ENCODE measurements around the gene UBE2C. TPM values are rescaled to one million over a fixed set of nuclear protein-coding genes. Genes with fewer than 3 reads are reported as not detected.
"Not testable (repeated sequence)": the region's sequence is repeated elsewhere in the genome, so short reads cannot be mapped to it uniquely, and the experiment has no call there.

The UBE2C gene
- total RNA-seq (2021; ENCODE audit: unreplicated experiment) (173 TPM), Bru-seq, nascent RNA (percentile 96 among the genes with signal in this experiment), BruChase-seq, experiment 1, labeled RNA remaining after a 2-hour chase (percentile 98 among the genes with signal in this experiment), BruChase-seq, experiment 2, labeled RNA remaining after a 6-hour chase (percentile 98 among the genes with signal in this experiment)
- 116 TPM for polyA plus RNA-seq (2012; ENCODE audit: insufficient read length)
- long read RNA-seq, transcript UBE2C-205 (6 exons, 914 nt), result minor isoform, 12 of 136 reads
- long read RNA-seq, transcript UBE2C-204 (6 exons, 850 nt), result major isoform, 102 of 136 reads
- long read RNA-seq, partial matches to known transcripts, result 12 of 136 reads
- long read RNA-seq, other reads (novel, unspliced or antisense), result 7 of 136 reads

DNA sequence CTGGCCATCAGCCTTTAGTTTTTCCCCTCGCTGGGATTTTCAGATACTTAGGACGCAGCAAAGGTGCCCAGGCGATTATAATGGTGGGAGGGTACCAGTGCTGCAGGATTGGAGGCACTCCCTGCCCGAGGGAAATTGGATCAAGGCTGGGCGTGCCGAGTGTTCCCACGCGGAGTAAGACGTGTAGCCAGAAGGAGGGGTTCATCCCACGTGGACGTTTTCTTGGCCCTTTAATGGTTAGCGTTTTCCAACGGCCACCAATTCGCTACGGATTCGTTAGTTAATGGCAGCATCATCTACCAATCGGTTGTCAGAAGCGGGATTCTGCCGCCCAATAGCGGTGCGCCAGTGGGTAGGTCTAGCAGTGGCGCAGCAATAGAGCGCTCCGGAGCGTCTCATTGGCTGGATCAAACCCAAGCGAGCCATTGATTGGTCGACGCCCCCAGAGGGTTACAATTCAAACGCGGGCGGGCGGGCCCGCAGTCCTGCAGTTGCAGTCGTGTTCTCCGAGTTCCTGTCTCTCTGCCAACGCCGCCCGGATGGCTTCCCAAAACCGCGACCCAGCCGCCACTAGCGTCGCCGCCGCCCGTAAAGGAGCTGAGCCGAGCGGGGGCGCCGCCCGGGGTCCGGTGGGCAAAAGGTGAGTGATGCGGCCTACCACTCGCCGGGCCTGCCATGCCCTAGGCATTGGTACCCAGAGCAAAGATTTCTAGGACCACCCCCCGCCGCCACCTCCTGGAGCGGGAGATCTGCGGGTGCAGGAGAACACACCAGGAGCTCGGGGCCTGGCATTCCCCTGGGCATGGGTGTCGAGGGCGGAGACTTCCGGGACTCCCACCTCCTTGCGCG is at the start of gene UBE2C:
Gene UBE2C, plus strand, starts transcription at position 488 of the 849 bp plus-strand sequence. Its CDS starts 52 bp downstream, at position 540.
- peak within 1 kb of the TSS; percentile 97 for H3K27ac ChIP-seq (ENCODE audit: low read length)
- H3K27me3 ChIP-seq (ENCODE audit: control insufficient read depth, insufficient read depth, low read length), result no peaks in the 10 kb centered on the region
- POLR2A ChIA-PET, result interaction anchor here (0.6 kb wide), 1 partner anchor 372 kb away, joined by 8 read pairs; no protein-coding TSS in a partner anchor
- H3K4me1 ChIP-seq (ENCODE audit: control insufficient read depth, insufficient read depth, low read length), result peaks cover 31% of the 10 kb centered on the region
- TF ChIP-seq, protein P1, sequence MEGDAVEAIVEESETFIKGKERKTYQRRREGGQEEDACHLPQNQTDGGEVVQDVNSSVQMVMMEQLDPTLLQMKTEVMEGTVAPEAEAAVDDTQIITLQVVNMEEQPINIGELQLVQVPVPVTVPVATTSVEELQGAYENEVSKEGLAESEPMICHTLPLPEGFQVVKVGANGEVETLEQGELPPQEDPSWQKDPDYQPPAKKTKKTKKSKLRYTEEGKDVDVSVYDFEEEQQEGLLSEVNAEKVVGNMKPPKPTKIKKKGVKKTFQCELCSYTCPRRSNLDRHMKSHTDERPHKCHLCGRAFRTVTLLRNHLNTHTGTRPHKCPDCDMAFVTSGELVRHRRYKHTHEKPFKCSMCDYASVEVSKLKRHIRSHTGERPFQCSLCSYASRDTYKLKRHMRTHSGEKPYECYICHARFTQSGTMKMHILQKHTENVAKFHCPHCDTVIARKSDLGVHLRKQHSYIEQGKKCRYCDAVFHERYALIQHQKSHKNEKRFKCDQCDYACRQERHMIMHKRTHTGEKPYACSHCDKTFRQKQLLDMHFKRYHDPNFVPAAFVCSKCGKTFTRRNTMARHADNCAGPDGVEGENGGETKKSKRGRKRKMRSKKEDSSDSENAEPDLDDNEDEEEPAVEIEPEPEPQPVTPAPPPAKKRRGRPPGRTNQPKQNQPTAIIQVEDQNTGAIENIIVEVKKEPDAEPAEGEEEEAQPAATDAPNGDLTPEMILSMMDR (IDR thresholded peaks at IDR 0.05), result no peak
- TF ChIP-seq TCF7L2 (IDR thresholded peaks at IDR 0.05; ENCODE audit: low read depth, low read length) (no peak), POLR2AphosphoS5 (IDR thresholded peaks at IDR 0.05; ENCODE audit: low read depth, low read length) (peak; percentile 73), SIN3A (IDR thresholded peaks at IDR 0.05; ENCODE audit: borderline replicate concordance, insufficient read depth, low read depth, low read length) (peak; percentile 98)
- TF ChIP-seq, protein P2, sequence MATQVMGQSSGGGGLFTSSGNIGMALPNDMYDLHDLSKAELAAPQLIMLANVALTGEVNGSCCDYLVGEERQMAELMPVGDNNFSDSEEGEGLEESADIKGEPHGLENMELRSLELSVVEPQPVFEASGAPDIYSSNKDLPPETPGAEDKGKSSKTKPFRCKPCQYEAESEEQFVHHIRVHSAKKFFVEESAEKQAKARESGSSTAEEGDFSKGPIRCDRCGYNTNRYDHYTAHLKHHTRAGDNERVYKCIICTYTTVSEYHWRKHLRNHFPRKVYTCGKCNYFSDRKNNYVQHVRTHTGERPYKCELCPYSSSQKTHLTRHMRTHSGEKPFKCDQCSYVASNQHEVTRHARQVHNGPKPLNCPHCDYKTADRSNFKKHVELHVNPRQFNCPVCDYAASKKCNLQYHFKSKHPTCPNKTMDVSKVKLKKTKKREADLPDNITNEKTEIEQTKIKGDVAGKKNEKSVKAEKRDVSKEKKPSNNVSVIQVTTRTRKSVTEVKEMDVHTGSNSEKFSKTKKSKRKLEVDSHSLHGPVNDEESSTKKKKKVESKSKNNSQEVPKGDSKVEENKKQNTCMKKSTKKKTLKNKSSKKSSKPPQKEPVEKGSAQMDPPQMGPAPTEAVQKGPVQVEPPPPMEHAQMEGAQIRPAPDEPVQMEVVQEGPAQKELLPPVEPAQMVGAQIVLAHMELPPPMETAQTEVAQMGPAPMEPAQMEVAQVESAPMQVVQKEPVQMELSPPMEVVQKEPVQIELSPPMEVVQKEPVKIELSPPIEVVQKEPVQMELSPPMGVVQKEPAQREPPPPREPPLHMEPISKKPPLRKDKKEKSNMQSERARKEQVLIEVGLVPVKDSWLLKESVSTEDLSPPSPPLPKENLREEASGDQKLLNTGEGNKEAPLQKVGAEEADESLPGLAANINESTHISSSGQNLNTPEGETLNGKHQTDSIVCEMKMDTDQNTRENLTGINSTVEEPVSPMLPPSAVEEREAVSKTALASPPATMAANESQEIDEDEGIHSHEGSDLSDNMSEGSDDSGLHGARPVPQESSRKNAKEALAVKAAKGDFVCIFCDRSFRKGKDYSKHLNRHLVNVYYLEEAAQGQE (IDR thresholded peaks at IDR 0.05; ENCODE audit: insufficient read depth in 1 of 2, low read depth in 2 of 2, low read length in 1 of 2), result no peak
- no peaks in the 10 kb centered on the region for H3K9me3 ChIP-seq (ENCODE audit: control insufficient read depth, insufficient read depth, low read depth, low read length)
- H3K36me3 ChIP-seq (ENCODE audit: control insufficient read depth, insufficient read depth, low read length), result peaks cover 11% of the 10 kb centered on the region
- intact Hi-C loops (cut with micrococcal nuclease; ENCODE audit: unreplicated experiment) (no loop called here), in situ Hi-C loops (cut with HindIII; ENCODE audit: low pct_unique_long_range_greater_than_20kb, low sequenced_read_pairs) (no loop called here)
- BruUV-seq (replicated peaks), result no TSS peak
- ATAC-seq (peak; percentile 97), DNase-seq (ENCODE audit: low read depth, low spot score) (peak; percentile 100)
- CTCF ChIA-PET, result no interaction called here
- H3K4me3 ChIP-seq (ENCODE audit: low read depth in 2 of 2, low read length in 2 of 2), result peak within 1 kb of the TSS; percentile 61 to 79

DNA sequence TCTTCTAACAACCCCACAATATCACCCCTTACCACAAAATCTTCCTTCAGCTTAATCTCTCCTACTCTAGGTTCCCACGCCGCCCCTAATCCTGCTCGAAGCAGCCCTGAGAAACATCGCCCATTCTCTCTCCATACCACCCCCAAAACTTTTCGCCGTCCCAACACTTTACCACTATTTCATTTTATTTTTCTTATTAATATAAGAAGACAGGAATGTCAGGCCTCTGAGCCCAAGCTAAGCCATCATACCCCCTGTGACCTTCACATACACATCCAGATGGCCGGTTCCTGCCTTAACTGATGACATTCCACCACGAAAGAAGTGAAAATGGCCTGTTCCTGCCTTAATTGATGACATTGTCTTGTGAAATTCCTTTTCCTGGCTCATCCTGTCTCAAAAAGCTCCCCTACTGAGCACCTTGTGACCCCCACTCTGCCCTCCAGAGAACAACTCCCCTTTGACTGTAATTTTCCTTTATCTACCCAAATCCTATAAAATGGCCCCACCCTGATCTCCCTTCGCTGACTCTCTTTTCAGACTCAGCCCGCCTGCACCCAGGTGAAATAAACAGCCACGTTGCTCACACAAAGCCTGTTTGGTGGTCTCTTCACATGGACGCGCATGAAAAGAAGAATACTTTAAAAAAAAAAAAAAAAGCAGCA is 47.7 kb upstream of the UBE2C start:
- H3K36me3 ChIP-seq (ENCODE audit: control insufficient read depth, insufficient read depth, low read length); H3K9me3 ChIP-seq (ENCODE audit: control insufficient read depth, insufficient read depth, low read depth, low read length); intact Hi-C loops (cut with micrococcal nuclease; ENCODE audit: unreplicated experiment); in situ Hi-C loops (cut with HindIII; ENCODE audit: low pct_unique_long_range_greater_than_20kb, low sequenced_read_pairs); DNase-seq (ENCODE audit: low read depth, low spot score); H3K4me1 ChIP-seq (ENCODE audit: control insufficient read depth, insufficient read depth, low read length); ATAC-seq; H3K27me3 ChIP-seq (ENCODE audit: control insufficient read depth, insufficient read depth, low read length); H3K27ac ChIP-seq (ENCODE audit: low read length); BruUV-seq (replicated peaks); POLR2A ChIA-PET; CTCF ChIA-PET; H3K4me3 ChIP-seq (ENCODE audit: low read depth in 2 of 2, low read length in 2 of 2): not testable (repeated sequence)
